A673 (cell line): ENCODE measurements around the gene KRTAP9-2. TPM values are rescaled to one million over a fixed set of nuclear protein-coding genes. Genes with fewer than 3 reads are reported as not detected.

Source experiments
- BruUV-seq: library from RNA; stranded (reverse); fragments of 400-500 nt; replicated peaks from 2 replicates; lab custom pipeline; 2021; lab: Mats Ljungman, UMichigan
- CTCF ChIA-PET: fragments of 300-600 bp; sonication (Branson Sonifier 250); formaldehyde crosslinking; loops from one replicate; lab custom pipeline; 2022; ENCODE audit warnings: antibody characterized with exemption; lab: Charles Lee
- POLR2A ChIA-PET: fragments of 300-600 bp; sonication (Branson Sonifier 250); formaldehyde crosslinking; loops from one replicate; lab custom pipeline; 2022; ENCODE audit warnings: antibody characterized with exemption; ENCODE audit not compliant: low non-redundant PET; lab: Charles Lee
- DNase-seq: peaks from one replicate; pipeline ENCODE4 v3.0.0-alpha.2; 2015; ENCODE audit warnings: low spot score
- H3K27ac ChIP-seq: fragments of 200-600 bp; sonication (generic); 2 replicates; pipeline ENCODE4 v1.5.1; 2016; ENCODE audit warnings: mixed run types, low read depth, mild to moderate bottlenecking, mixed read lengths, antibody characterized with exemption, low read length; ENCODE audit not compliant: poor library complexity, severe bottlenecking
- H3K27me3 ChIP-seq: fragments of 200-600 bp; sonication (generic); replicated peaks from 2 replicates; pipeline ENCODE4 v1.6.1; 2017; ENCODE audit warnings: mixed run types, low read depth, mild to moderate bottlenecking, mixed read lengths, antibody characterized with exemption, low read length; ENCODE audit not compliant: insufficient read depth, poor library complexity
- H3K36me3 ChIP-seq: fragments of 200-600 bp; sonication (generic); 2 replicates; pipeline ENCODE4 v1.6.1; 2016; ENCODE audit warnings: mixed run types, mild to moderate bottlenecking, mixed read lengths, antibody characterized with exemption, low read length; ENCODE audit not compliant: insufficient read depth, poor library complexity, severe bottlenecking
- H3K4me1 ChIP-seq: fragments of 200-600 bp; sonication (generic); 2 replicates; pipeline ENCODE4 v1.6.1; 2017; ENCODE audit warnings: mixed run types, mild to moderate bottlenecking, mixed read lengths, antibody characterized with exemption, low read length; ENCODE audit not compliant: insufficient read depth, poor library complexity, severe bottlenecking
- H3K4me3 ChIP-seq: fragments of 200-600 bp; sonication (generic); 2 replicates; pipeline ENCODE4 v1.5.1; 2016; ENCODE audit warnings: low read depth, mixed run types, mild to moderate bottlenecking, mixed read lengths, low read length; ENCODE audit not compliant: poor library complexity, severe bottlenecking
- H3K9me3 ChIP-seq: fragments of 200-600 bp; sonication (generic); 2 replicates; pipeline ENCODE4 v1.6.1; 2016; ENCODE audit warnings: mixed run types, low read depth, mild to moderate bottlenecking, mixed read lengths, antibody characterized with exemption, low read length; ENCODE audit not compliant: poor library complexity, severe bottlenecking
- EZH2 ChIP-seq: fragments of 200-600 bp; sonication (generic); IDR thresholded peaks from 2 replicates; pipeline ENCODE4 v1.6.1; 2017; ENCODE audit warnings: borderline replicate concordance, low read depth, mild to moderate bottlenecking, mixed read lengths, antibody characterized with exemption, low read length; ENCODE audit not compliant: poor library complexity, severe bottlenecking
- intact Hi-C: fragments of 100-400 bp; cut with micrococcal nuclease; formaldehyde crosslinking; loops from one replicate; pipeline ENCODE4 v1.10.0; 2022; ENCODE audit not compliant: unreplicated experiment
- total RNA-seq: library from RNA; stranded (reverse); gene quantifications from 2 replicates; pipeline ENCODE4 v1.2.3, GENCODE V29; 2021
- TF ChIP-seq, protein P1 (sequence below): fragments of 300-800, 200-600 bp; sonication (generic); conservative IDR thresholded peaks from 2 replicates; pipeline ENCODE4 v1.5.1; 2017; ENCODE audit warnings: low read depth, mild to moderate bottlenecking, antibody characterized with exemption, low read length, moderate library complexity, mixed read lengths

Gene KRTAP9-2
- total RNA-seq, 1 experiment from 2014 or later = not detected

DNA sequence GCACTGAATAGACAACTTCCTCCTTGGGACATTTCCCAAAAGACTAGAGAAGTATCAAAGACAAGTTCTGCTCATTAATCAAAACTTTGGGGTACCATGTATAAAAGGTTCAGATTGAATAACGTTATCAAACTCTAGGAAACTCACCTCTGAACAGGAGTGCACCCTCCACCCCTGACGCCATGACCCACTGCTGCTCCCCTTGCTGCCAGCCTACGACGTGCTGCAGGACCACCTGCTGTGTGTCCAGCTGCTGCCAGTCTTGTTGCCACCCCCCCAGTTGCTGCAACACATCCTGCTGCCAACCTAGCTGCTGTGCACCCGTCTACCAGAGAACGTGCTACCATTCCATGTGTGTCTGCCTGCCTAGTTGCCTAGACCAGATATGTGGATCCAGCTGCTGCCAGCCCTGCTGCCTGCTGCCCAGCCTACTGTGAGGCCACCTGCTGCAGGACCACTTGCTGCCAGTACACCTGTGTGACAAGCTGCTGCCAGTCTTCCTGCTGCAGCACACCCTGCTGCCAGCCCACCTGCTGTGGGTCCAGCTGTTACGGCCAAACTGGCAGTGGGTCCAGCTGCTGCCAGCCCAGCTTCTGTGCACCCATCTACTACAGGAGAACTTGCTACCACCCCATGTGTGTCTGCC, 13.8 kb upstream of the KRTAP9-2 start:
- intact Hi-C loops = no loop called here
- no peak for TF ChIP-seq EZH2
- TF ChIP-seq, protein P1, sequence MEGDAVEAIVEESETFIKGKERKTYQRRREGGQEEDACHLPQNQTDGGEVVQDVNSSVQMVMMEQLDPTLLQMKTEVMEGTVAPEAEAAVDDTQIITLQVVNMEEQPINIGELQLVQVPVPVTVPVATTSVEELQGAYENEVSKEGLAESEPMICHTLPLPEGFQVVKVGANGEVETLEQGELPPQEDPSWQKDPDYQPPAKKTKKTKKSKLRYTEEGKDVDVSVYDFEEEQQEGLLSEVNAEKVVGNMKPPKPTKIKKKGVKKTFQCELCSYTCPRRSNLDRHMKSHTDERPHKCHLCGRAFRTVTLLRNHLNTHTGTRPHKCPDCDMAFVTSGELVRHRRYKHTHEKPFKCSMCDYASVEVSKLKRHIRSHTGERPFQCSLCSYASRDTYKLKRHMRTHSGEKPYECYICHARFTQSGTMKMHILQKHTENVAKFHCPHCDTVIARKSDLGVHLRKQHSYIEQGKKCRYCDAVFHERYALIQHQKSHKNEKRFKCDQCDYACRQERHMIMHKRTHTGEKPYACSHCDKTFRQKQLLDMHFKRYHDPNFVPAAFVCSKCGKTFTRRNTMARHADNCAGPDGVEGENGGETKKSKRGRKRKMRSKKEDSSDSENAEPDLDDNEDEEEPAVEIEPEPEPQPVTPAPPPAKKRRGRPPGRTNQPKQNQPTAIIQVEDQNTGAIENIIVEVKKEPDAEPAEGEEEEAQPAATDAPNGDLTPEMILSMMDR = no peak
- BruUV-seq = no TSS peak
- H3K4me3 ChIP-seq = no peak overlapping the region
- no peaks in the 10 kb centered on the region for H3K4me1 ChIP-seq
- no peaks in the 10 kb centered on the region for H3K27me3 ChIP-seq
- no peak for DNase-seq
- ChIA-PET POLR2A (no interaction called here), CTCF (no interaction called here)
- no peak overlapping the region for H3K27ac ChIP-seq
- no peaks in the 10 kb centered on the region for H3K36me3 ChIP-seq
- no peaks in the 10 kb centered on the region for H3K9me3 ChIP-seq

DNA sequence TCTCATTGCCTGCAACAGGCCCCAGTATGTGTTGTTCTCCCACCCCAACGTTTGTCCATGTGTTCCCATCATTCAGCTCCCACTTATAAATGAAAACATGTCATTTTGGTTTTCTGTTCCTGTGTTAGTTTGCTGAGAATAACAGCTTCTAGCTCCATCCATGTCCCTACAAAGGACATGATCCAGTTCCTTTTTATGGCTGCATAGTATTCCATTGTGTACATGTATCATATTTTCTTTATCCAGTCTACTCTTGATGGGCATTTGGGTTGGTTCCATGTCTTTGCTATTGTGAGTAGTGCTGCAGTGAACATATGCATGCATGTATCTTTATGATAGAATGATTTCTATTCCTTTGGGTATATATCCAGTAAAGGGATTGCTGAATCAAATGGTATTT, 10.8 kb upstream of the KRTAP9-2 start:
- H3K27ac ChIP-seq = no peak overlapping the region
- H3K4me1 ChIP-seq = no peaks in the 10 kb centered on the region
- no peaks in the 10 kb centered on the region for H3K36me3 ChIP-seq
- TF ChIP-seq EZH2 = no peak
- H3K4me3 ChIP-seq = no peak overlapping the region
- no peak for DNase-seq
- no TSS peak for BruUV-seq
- intact Hi-C loops = no loop called here
- POLR2A ChIA-PET = no interaction called here
- H3K9me3 ChIP-seq = no peaks in the 10 kb centered on the region
- CTCF ChIA-PET = no interaction called here
- H3K27me3 ChIP-seq = no peaks in the 10 kb centered on the region

DNA sequence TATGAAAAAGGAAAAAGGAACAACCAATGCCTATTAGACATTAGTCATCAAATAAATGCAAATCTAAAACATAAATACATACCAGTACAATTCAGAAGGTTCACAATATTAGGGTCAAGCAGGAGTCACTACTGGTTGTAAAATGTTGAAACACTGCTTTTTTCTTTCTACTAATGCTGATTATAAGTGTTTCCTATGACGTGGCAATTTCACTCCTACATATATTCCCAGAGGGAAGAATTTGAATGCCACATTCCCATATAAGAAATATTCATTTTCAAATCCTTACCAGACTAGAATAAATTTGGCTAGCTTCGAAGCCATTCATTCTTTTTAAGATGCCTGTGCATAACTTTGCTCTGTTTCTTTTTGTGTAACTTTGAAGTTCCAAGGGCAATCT, 2.6 kb upstream of the KRTAP9-2 start:
- intact Hi-C loops = no loop called here
- H3K9me3 ChIP-seq = no peaks in the 10 kb centered on the region
- no TSS peak for BruUV-seq
- H3K4me1 ChIP-seq = peaks cover 6% of the 10 kb centered on the region
- POLR2A ChIA-PET = no interaction called here
- H3K27ac ChIP-seq = no peak overlapping the region
- H3K4me3 ChIP-seq = no peak overlapping the region
- CTCF ChIA-PET = no interaction called here
- H3K27me3 ChIP-seq = no peaks in the 10 kb centered on the region
- no peak for TF ChIP-seq EZH2
- TF ChIP-seq, protein P1 = no peak
- DNase-seq = peak; percentile 7
- H3K36me3 ChIP-seq = no peaks in the 10 kb centered on the region

DNA sequence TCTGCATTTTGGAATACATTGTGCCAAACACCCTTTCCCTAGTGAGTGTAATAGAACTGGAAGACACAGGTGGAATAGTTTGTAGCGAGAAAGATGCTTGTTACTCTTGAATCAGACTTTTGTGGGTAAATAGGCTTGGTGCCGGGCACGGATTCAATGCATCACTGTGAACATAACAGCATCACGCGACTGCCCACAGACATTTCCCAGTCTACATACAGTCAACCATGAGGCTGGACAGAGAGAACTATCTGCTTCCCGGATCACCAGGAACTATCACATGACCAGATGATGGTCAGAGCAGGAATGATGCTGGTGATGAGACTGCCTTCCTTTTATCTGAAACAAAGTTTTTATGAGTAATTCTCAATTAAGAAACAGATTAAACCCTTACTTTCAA, 397 bp upstream of the KRTAP9-2 start:
- H3K27me3 ChIP-seq = no peaks in the 10 kb centered on the region
- no peak overlapping the region for H3K4me3 ChIP-seq
- intact Hi-C loops = no loop called here
- no peak overlapping the region for H3K27ac ChIP-seq
- peaks cover 6% of the 10 kb centered on the region for H3K4me1 ChIP-seq
- no peaks in the 10 kb centered on the region for H3K9me3 ChIP-seq
- H3K36me3 ChIP-seq = no peaks in the 10 kb centered on the region
- POLR2A ChIA-PET = no interaction called here
- BruUV-seq = no TSS peak
- no peak for DNase-seq
- CTCF ChIA-PET = no interaction called here
- TF ChIP-seq EZH2 = no peak
